ENCODE data around the gene KMT2C. TPM values are rescaled to one million over a fixed set of nuclear protein-coding genes. Genes with fewer than 3 reads are reported as not detected.

Gene KMT2C
- total RNA-seq, 1 donor from 2014 or later, result 21.1 TPM

GRCh38 chr7:152130658-152131590, 304.9 kb downstream of the KMT2C start:
- DNase-seq (ENCODE audit: low read depth), result no peak
- no peak for TF ChIP-seq CTCF (IDR thresholded peaks at IDR 0.05; ENCODE audit: insufficient read depth, low read length, severe bottlenecking)
- H3K36me3 ChIP-seq (ENCODE audit: control insufficient read depth, insufficient read depth, low read length), result peaks cover 21% of the 10 kb centered on the region
- H3K4me3 ChIP-seq (ENCODE audit: low read depth, low read length), result no peak overlapping the region
- no peak for FAIRE-seq
- H3K27me3 ChIP-seq (ENCODE audit: control insufficient read depth, insufficient read depth, low read length), result no peaks in the 10 kb centered on the region

GRCh38 chr7:152129682-152130081, 306.1 kb downstream of the KMT2C start:
- Histone ChIP-seq H3K27me3 (ENCODE audit: control insufficient read depth, insufficient read depth, low read length) (no peaks in the 10 kb centered on the region), H3K36me3 (ENCODE audit: control insufficient read depth, insufficient read depth, low read length) (peaks cover 21% of the 10 kb centered on the region), H3K4me3 (ENCODE audit: low read depth, low read length) (no peak overlapping the region)
- DNase-seq (ENCODE audit: low read depth), result no peak
- no peak for FAIRE-seq
- no peak for TF ChIP-seq CTCF (IDR thresholded peaks at IDR 0.05; ENCODE audit: insufficient read depth, low read length, severe bottlenecking)

GRCh38 chr7:152128741-152129461, 306.9 kb downstream of the KMT2C start:
- H3K36me3 ChIP-seq (ENCODE audit: control insufficient read depth, insufficient read depth, low read length), result peaks cover 21% of the 10 kb centered on the region
- FAIRE-seq (no peak), DNase-seq (ENCODE audit: low read depth) (no peak)
- H3K27me3 ChIP-seq (ENCODE audit: control insufficient read depth, insufficient read depth, low read length), result no peaks in the 10 kb centered on the region
- TF ChIP-seq CTCF (IDR thresholded peaks at IDR 0.05; ENCODE audit: insufficient read depth, low read length, severe bottlenecking), result no peak
- no peak overlapping the region for H3K4me3 ChIP-seq (ENCODE audit: low read depth, low read length)

- H3K36me3 ChIP-seq (ENCODE audit: control insufficient read depth, insufficient read depth, low read length), result peaks cover 18% of the 10 kb centered on the region
- H3K4me3 ChIP-seq (ENCODE audit: low read depth, low read length), result no peak overlapping the region
- TF ChIP-seq CTCF (IDR thresholded peaks at IDR 0.05; ENCODE audit: insufficient read depth, low read length, severe bottlenecking), result no peak
- no peaks in the 10 kb centered on the region for H3K27me3 ChIP-seq (ENCODE audit: control insufficient read depth, insufficient read depth, low read length)
- no peak for FAIRE-seq
- DNase-seq (ENCODE audit: low read depth), result no peak
Observed at GRCh38 chr7:152128252-152128651, 307.6 kb downstream of the KMT2C start.

GRCh38 chr7:152127229-152127628, 308.6 kb downstream of the KMT2C start:
- H3K36me3 ChIP-seq (ENCODE audit: control insufficient read depth, insufficient read depth, low read length), result peaks cover 18% of the 10 kb centered on the region

More at GRCh38 chr7:152127229-152127628, 308.6 kb downstream of the KMT2C start:
- TF ChIP-seq CTCF (IDR thresholded peaks at IDR 0.05; ENCODE audit: insufficient read depth, low read length, severe bottlenecking), result no peak
- H3K27me3 ChIP-seq (ENCODE audit: control insufficient read depth, insufficient read depth, low read length), result no peaks in the 10 kb centered on the region
- FAIRE-seq (no peak), DNase-seq (ENCODE audit: low read depth) (no peak)
- H3K4me3 ChIP-seq (ENCODE audit: low read depth, low read length), result no peak overlapping the region
